HL-60 (cell line): ENCODE data around the gene AGBL4.

Experiments used
- CTCF ChIP-seq: IDR thresholded peaks from one replicate; pipeline ENCODE4 v1.5.1; 2011; ENCODE audit warnings: low read length, control low read depth, inconsistent platforms; ENCODE audit not compliant: insufficient read depth
- GABPA ChIP-seq: IDR thresholded peaks from 2 replicates; pipeline ENCODE4 v1.6.1; 2012; ENCODE audit warnings: low read depth
- POLR2AphosphoS5 ChIP-seq: IDR thresholded peaks from 2 replicates; pipeline ENCODE4 v1.6.1; 2012; ENCODE audit warnings: low read depth
- SPI1 ChIP-seq: IDR thresholded peaks from 2 replicates; pipeline ENCODE4 v1.6.1; 2012; ENCODE audit warnings: low read depth, mild to moderate bottlenecking, borderline replicate concordance

GRCh38 chr1:48916130-48917069 lies 1107.4 kb downstream of the AGBL4 start:
- peak; percentile 36 for TF ChIP-seq CTCF
- no peak for TF ChIP-seq GABPA
- no peak for TF ChIP-seq SPI1
- TF ChIP-seq POLR2AphosphoS5, result no peak
